ENCODE data around the gene CIP2A. TPM values are rescaled to one million over a fixed set of nuclear protein-coding genes. Genes with fewer than 3 reads are reported as not detected.

CIP2A gene
- total and polyA plus RNA-seq, 2 of the 8 experiments (the other 6 are each of a cell fraction or from before 2014, with no cell fraction given): 11.9 to 38.0 TPM

DNA sequence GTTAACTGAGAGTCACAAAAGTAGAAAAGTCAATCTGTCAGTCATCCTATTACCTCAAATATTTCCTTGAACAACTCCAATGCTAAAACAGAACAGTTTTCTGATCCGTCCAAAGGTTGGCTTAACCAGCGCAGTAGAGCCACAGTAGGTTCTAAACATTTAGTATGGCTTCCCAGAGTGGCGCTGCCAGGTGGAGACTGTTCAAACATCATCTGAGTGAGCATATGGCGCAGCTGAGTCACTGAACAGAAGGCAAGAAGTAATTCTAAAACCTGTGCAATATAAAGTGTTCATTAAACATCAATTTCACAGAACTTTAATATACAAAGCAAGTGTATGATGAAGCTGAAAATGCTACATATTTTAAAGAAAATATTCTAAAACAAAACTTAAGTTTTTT, 19.9 kb downstream of the CIP2A start:
- Histone ChIP-seq H3K23me2 (ENCODE audit: low read depth, low read length) (no peaks in the 10 kb centered on the region), H3K14ac (ENCODE audit: insufficient read length) (no peak overlapping the region), H2BK15ac (ENCODE audit: low read length) (no peak overlapping the region), H3K36me3 (ENCODE audit: control insufficient read depth in 2 of 4, insufficient read depth in 4 of 4, low read length in 3 of 4) (peaks cover 0 to 55% (median 7%) of the 10 kb centered on the region in 4 experiments; a peak in 5 of 8 replicates), H2BK12ac (ENCODE audit: low read depth, low read length) (no peak overlapping the region), H2BK5ac (ENCODE audit: low read depth, low read length) (no peak overlapping the region), H4K8ac (ENCODE audit: extremely low read depth, insufficient read depth, low read length) (no peak overlapping the region), H4K20me1 (replicated peaks in 1 of 2; ENCODE audit: control insufficient read depth in 1 of 2, insufficient read depth in 2 of 2, low read length in 2 of 2) (no peaks in the 10 kb centered on the region), H2BK20ac (ENCODE audit: low read length) (no peak overlapping the region), H3K56ac (replicated peaks; ENCODE audit: insufficient read length, low read depth, low read length) (no peak overlapping the region), H3K79me1 (ENCODE audit: low read depth, low read length) (no peaks in the 10 kb centered on the region), H2BK120ac (replicated peaks; ENCODE audit: low read depth, low read length) (no peak overlapping the region), H3K23ac (ENCODE audit: insufficient read length) (no peak overlapping the region), H3K4me3 (ENCODE audit: extremely low read depth in 1 of 4, insufficient read depth in 2 of 4, low read depth in 3 of 4, low read length in 4 of 4) (no peak overlapping the region), H3K9me3 (ENCODE audit: insufficient read depth in 2 of 2, low read depth in 1 of 2, low read length in 1 of 2) (no peaks in the 10 kb centered on the region), H3K79me2 (ENCODE audit: control insufficient read depth in 1 of 2, insufficient read depth in 2 of 2, low read length in 2 of 2) (no peaks in the 10 kb centered on the region), H3K27ac (ENCODE audit: low read depth, low read length) (no peak overlapping the region), H4K5ac (ENCODE audit: insufficient read length, low read depth, low read length) (no peak overlapping the region), H3K4ac (replicated peaks; ENCODE audit: insufficient read length, low read depth, low read length) (no peak overlapping the region), H2AK5ac (ENCODE audit: low read depth, low read length) (no peak overlapping the region), H2AFZ (ENCODE audit: low read length) (no peak overlapping the region), H3K9ac (replicated peaks in 1 of 4; ENCODE audit: extremely low read depth in 1 of 4, low read depth in 3 of 4, low read length in 3 of 4) (no peak overlapping the region), H3K27me3 (replicated peaks in 1 of 4; ENCODE audit: control insufficient read depth in 3 of 4, extremely low read depth in 1 of 4, insufficient read depth in 3 of 4, low read length in 3 of 4) (no peaks in the 10 kb centered on the region), H4K91ac (replicated peaks; ENCODE audit: insufficient read length, low read length) (no peak overlapping the region), H3K18ac (ENCODE audit: extremely low read depth, low read length) (no peak overlapping the region), H3K4me2 (ENCODE audit: insufficient read depth in 1 of 2, low read depth in 2 of 2, low read length in 2 of 2) (no peak overlapping the region), H3K4me1 (replicated peaks in 1 of 4; ENCODE audit: control insufficient read depth in 3 of 4, insufficient read depth in 4 of 4, low read length in 3 of 4) (no peaks in the 10 kb centered on the region)
- WGBS, 2 experiments (ENCODE audit: extremely low coverage in 1 of 2, insufficient coverage in 1 of 2, insufficient read length in 1 of 2, insufficient replicate concordance in 2 of 2, low coverage in 1 of 2, low lambda C conversion rate in 2 of 2, missing lambda C conversion rate in 1 of 2): 95% methylated on average over 4 of the region's 4 CpGs; no CpG with 5 or more reads in 1 of the 2 experiments
- DNase-seq (ENCODE audit: low read depth in 1 of 2, low spot score in 2 of 2): no peak
- ChIA-PET CTCF (ENCODE audit: partially characterized antibody) (interaction anchor here (0.6 kb wide), 1 partner anchor 17 kb away, joined by 3 read pairs; no protein-coding TSS in a partner anchor), POLR2A (ENCODE audit: partially characterized antibody) (no interaction called here)
- no peak for FAIRE-seq
- no peak for TF ChIP-seq KDM5A (IDR thresholded peaks at IDR 0.05; ENCODE audit: low read length)
- no peak for TF ChIP-seq RBBP5 (IDR thresholded peaks at IDR 0.05; ENCODE audit: borderline replicate concordance, low read depth, low read length)
- TF ChIP-seq HDAC6 (IDR thresholded peaks at IDR 0.05; ENCODE audit: low read depth, low read length): no peak
- no peak for TF ChIP-seq CBX5 (IDR thresholded peaks at IDR 0.05; ENCODE audit: low read depth, low read length)
- no peak for TF ChIP-seq RFX5 (IDR thresholded peaks at IDR 0.05; ENCODE audit: borderline replicate concordance, low read depth, low read length)
- TF ChIP-seq, protein P1, sequence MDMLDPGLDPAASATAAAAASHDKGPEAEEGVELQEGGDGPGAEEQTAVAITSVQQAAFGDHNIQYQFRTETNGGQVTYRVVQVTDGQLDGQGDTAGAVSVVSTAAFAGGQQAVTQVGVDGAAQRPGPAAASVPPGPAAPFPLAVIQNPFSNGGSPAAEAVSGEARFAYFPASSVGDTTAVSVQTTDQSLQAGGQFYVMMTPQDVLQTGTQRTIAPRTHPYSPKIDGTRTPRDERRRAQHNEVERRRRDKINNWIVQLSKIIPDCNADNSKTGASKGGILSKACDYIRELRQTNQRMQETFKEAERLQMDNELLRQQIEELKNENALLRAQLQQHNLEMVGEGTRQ (IDR thresholded peaks at IDR 0.05; ENCODE audit: low read length): no peak
- TF ChIP-seq, protein P2, sequence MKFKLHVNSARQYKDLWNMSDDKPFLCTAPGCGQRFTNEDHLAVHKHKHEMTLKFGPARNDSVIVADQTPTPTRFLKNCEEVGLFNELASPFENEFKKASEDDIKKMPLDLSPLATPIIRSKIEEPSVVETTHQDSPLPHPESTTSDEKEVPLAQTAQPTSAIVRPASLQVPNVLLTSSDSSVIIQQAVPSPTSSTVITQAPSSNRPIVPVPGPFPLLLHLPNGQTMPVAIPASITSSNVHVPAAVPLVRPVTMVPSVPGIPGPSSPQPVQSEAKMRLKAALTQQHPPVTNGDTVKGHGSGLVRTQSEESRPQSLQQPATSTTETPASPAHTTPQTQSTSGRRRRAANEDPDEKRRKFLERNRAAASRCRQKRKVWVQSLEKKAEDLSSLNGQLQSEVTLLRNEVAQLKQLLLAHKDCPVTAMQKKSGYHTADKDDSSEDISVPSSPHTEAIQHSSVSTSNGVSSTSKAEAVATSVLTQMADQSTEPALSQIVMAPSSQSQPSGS (IDR thresholded peaks at IDR 0.05; ENCODE audit: low read length): no peak
- TF ChIP-seq SIRT6 (IDR thresholded peaks at IDR 0.05; ENCODE audit: low read length): no peak
- no peak for TF ChIP-seq PHF8 (conservative IDR thresholded peaks at IDR 0.05; ENCODE audit: low read depth, low read length)
- no peak for TF ChIP-seq TAF7 (optimal IDR thresholded peaks at IDR 0.05; ENCODE audit: borderline replicate concordance, low read depth, low read length)
- TF ChIP-seq BRCA1 (IDR thresholded peaks at IDR 0.05; ENCODE audit: low read depth, low read length): no peak
- no peak for TF ChIP-seq SUZ12 (IDR thresholded peaks at IDR 0.05; ENCODE audit: low read length)
